NB4 (cell line): ENCODE measurements around the gene EIF1AD.

Experiments
- DNase-seq: peaks from one replicate; pipeline ENCODE4 v3.0.0; 2010; ENCODE audit warnings: low read depth
- H3K4me3 ChIP-seq: one replicate; pipeline ENCODE4 v1.5.1; 2011; ENCODE audit warnings: mild to moderate bottlenecking, low read depth, low read length, moderate library complexity
- MYC ChIP-seq: IDR thresholded peaks from 2 replicates; pipeline ENCODE4 v1.6.1; 2011; ENCODE audit warnings: low read depth, low read length
- POLR2A ChIP-seq: IDR thresholded peaks from 2 replicates; pipeline ENCODE4 v1.6.1; 2011; ENCODE audit warnings: mild to moderate bottlenecking; ENCODE audit not compliant: insufficient read length; ENCODE audit errors: extremely low read depth
- TF ChIP-seq, protein P1 (sequence below): IDR thresholded peaks from 2 replicates; pipeline ENCODE4 v1.6.1; 2011; ENCODE audit warnings: low read depth, low read length
- TF ChIP-seq, protein P2 (sequence below): IDR thresholded peaks from one replicate; pipeline ENCODE4 v1.5.1; 2012; ENCODE audit warnings: low read depth, low read length

EIF1AD gene

DNA sequence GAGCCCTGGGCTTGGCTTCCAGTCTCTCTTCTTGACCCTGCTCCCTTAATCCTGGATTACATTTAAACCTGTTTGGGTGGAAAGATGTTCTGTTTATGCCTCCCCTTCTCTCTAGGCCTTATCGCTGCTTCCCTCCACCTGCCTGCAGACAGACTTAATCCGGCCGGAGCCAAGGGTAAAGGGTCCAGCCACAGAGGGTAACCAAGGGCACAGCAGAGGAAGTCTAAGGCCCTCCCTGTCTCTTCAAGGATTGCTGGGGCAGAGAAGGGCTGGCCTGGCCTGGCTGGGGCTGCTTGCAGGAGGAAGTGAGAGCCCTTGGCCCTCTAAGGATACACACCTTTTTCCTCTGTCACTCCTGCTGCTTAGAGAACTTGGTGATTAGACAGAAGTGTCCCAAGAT is 44.9 kb upstream of the EIF1AD start:
- TF ChIP-seq MYC, result no peak
- TF ChIP-seq, protein P1, sequence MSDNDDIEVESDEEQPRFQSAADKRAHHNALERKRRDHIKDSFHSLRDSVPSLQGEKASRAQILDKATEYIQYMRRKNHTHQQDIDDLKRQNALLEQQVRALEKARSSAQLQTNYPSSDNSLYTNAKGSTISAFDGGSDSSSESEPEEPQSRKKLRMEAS, result no peak
- TF ChIP-seq, protein P2, sequence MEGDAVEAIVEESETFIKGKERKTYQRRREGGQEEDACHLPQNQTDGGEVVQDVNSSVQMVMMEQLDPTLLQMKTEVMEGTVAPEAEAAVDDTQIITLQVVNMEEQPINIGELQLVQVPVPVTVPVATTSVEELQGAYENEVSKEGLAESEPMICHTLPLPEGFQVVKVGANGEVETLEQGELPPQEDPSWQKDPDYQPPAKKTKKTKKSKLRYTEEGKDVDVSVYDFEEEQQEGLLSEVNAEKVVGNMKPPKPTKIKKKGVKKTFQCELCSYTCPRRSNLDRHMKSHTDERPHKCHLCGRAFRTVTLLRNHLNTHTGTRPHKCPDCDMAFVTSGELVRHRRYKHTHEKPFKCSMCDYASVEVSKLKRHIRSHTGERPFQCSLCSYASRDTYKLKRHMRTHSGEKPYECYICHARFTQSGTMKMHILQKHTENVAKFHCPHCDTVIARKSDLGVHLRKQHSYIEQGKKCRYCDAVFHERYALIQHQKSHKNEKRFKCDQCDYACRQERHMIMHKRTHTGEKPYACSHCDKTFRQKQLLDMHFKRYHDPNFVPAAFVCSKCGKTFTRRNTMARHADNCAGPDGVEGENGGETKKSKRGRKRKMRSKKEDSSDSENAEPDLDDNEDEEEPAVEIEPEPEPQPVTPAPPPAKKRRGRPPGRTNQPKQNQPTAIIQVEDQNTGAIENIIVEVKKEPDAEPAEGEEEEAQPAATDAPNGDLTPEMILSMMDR, result no peak
- no peak for TF ChIP-seq POLR2A
- DNase-seq, result no peak

DNA sequence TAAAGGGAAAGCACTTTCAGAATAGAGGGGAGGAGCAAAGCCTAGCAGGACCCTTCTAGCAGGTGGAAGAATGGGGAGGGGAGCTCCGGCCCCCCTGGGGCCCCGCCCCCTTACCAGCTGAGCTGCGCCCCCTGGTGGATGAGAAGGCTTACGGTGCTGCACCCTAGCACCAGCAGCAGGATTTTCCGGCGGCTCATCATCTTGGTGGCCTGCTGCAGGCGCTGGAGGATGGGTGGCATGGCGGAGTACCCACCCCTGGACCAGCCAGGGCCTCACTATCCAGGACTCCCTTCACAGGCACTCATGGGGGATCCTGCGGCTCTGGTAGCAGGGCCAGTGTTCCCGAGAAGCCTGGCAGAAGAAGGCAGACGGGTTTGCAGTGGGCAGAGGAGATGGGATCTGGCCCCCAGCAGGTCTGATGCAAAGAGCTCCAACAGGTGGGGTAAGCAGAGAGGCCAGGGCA is 43.3 kb upstream of the EIF1AD start:
- TF ChIP-seq, protein P2, result peak; percentile 98
- TF ChIP-seq POLR2A (no peak), MYC (no peak)
- TF ChIP-seq, protein P1, result peak; percentile 43; the same call in 1 of the 2 replicates

More for the DNA sequence above, 44.9 kb upstream of the EIF1AD start:
- H3K4me3 ChIP-seq, result no peak overlapping the region

DNA sequence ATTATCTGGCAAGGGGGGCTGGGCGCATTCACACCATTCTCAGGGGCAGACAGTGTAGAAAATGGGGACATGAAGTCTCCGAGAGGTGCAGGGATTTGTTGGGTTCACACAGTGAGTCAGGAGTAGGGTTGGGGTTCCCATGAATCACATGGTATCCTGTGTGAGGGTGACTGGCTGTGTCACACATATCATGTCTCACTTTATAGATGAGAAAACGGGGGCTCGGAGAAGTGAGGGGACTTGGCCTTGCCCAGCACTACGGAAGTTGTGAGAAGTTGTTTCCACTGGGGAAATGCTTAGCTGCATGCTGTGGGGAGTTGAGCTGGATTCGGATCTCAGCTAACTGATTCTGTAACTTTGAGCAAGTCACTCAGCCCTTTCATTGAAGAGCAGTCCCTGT is 42.8 kb upstream of the EIF1AD start:
- TF ChIP-seq MYC, result no peak
- TF ChIP-seq, protein P1, result no peak
- no peak for TF ChIP-seq POLR2A
- TF ChIP-seq, protein P2, result no peak
- no peak overlapping the region for H3K4me3 ChIP-seq
- DNase-seq, result no peak

More for the DNA sequence above, 43.3 kb upstream of the EIF1AD start:
- H3K4me3 ChIP-seq, result no peak overlapping the region
- DNase-seq, result peak; percentile 86

DNA sequence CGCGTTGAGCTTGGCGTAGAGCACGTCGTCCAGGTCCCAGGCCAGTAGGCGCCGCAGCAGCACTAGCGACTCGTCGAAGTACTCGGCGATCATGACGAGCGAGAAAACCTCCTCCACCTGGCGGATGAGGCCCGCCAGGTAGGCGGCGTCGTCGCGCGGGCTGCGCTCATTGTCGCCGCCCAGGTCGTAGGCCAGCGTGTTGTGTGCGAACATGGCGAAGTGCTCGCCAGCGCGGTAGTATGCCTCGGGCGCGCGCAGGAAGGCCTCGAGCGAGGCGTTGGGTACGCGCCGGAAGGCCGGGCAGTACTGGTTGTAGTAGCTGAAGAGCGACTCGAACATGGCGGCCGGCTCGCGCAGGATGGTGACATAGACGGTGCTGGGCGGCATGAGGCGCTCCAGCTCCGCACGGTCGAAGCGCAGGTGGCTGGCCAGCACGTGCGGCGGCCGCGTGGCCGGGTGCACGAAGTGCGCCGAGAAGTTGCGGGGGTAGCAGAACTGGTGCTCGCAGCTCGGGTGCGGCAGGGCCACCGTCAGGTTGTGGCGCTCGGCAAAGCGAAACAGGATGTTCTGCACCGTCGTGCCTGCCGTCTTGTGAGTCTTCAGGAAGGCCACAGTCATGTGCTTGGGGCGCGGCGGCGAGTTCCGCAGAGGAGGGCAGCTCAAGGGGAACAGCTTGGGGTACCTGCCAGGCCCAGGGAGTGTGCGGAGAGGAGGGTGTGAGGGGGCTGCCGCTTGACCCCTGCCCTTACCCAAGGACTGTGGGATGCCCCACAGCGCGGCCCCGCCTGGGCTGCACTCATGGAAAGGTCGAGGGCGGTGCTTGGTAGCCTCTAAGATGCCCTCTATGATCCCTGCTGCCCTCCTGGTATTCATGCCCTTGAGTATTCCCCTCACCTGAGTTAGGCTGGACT is 41.3 kb upstream of the EIF1AD start:
- DNase-seq, result no peak
- H3K4me3 ChIP-seq, result no peak overlapping the region
- no peak for TF ChIP-seq POLR2A

DNA sequence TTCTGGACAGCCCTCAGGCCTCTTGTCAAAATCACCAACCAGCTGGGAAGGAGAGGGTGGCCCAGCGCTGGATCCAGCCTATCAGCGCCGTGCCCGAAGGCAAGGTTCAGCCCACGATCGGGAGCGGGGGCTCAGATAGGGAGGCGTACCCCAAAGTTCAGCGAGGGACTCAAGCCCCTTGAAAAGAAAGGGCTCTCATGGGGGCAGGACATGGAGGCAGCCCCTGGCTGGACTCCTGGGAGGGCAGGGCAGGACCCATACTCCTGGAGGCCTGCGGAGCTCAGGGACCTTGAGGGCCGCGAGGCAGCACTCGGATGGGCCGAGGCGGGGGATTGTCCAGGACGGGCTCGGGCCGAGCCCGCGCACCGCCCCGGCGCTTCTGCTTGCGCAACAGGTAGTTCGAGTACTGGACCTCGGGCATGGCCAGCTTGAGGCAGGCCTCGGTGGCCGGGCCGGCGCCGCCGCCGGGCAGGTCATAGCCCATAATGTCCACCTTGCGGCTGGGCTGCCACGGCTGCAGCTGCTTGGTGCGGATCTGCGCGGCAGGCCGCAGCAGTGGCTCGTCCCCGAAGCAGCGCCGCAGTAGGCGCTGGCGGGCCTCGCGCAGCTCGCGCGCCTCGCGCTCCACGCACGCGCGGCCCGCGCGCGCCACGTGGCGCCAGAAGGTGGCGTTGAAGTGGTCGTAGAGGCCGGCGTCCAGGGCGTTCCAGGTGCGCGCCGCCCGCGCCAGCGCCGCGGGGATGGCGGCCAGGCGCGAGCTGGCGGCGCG is 40.5 kb upstream of the EIF1AD start:
- TF ChIP-seq POLR2A (no peak), MYC (no peak)
- TF ChIP-seq, protein P1, result no peak
- TF ChIP-seq, protein P2, result no peak
- no peak overlapping the region for H3K4me3 ChIP-seq
- DNase-seq, result no peak

DNA sequence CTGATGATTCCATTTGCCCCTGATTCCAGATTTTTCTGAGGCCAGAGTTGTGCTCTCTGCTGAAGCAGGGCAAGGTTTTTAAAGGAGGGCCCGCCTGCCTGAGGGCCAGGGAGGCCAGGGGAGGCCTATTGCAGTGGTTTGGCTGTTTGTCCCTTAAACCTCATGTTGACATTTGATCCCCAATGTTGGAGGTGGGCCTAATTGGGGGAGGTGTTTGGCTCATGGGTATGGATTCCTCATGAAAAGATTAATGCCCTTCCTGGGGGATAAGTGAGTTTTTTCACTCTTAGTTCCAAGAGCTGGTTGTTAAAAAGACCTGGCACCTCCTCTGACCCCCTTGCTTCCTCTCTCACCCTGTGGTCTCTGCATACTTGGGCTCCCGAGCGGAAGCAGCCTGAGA is 37.8 kb upstream of the EIF1AD start:
- no peak for DNase-seq
- H3K4me3 ChIP-seq, result no peak overlapping the region
- TF ChIP-seq POLR2A, result no peak
- no peak for TF ChIP-seq MYC
- TF ChIP-seq, protein P2, result no peak
- TF ChIP-seq, protein P1, result no peak
